Upper lobe of right lung (tissue), 1 donor: ENCODE measurements around the gene ANKRD12. TPM values are rescaled to one million over a fixed set of nuclear protein-coding genes. Genes with fewer than 3 reads are reported as not detected.

ENCODE experiments used
- ATAC-seq: fragments of 200-7000 bp; cut with Tn5 transposase; one replicate; pipeline ENCODE4 v1.9.1; 2020; ENCODE audit warnings: mild to moderate bottlenecking, moderate library complexity
- DNase-seq: peaks from one replicate; pipeline ENCODE4 v3.0.0-alpha.2; 2020
- H3K27ac ChIP-seq: fragments of 200-600 bp; one replicate; pipeline ENCODE4 v1.8.0; 2022
- H3K27me3 ChIP-seq: fragments of 200-600 bp; one replicate; pipeline ENCODE4 v1.8.0; 2022; ENCODE audit warnings: mild to moderate bottlenecking
- H3K36me3 ChIP-seq: fragments of 200-600 bp; one replicate; pipeline ENCODE4 v1.8.0; 2022
- H3K4me1 ChIP-seq: fragments of 200-600 bp; one replicate; pipeline ENCODE4 v1.8.0; 2022
- H3K4me3 ChIP-seq: fragments of 200-600 bp; one replicate; pipeline ENCODE4 v1.8.0; 2022; ENCODE audit warnings: mild to moderate bottlenecking
- H3K9me3 ChIP-seq: fragments of 200-600 bp; one replicate; pipeline ENCODE4 v1.8.0; 2022
- CTCF ChIP-seq: fragments of 200-600 bp; IDR thresholded peaks from one replicate; pipeline ENCODE4 v1.8.0; 2022; ENCODE audit warnings: antibody characterized with exemption
- intact Hi-C: fragments of 100-400 bp; cut with DNase I; formaldehyde crosslinking; loops from one replicate; pipeline ENCODE4 v1.11.0; 2022
- total RNA-seq: library from RNA; stranded (reverse); fragmentation: NEBNext Ultra II Directional; extraction: Animal tissue kit (Norgen Biotek cat#: 25700); gene quantifications from one replicate; pipeline ENCODE4 v1.2.1, GENCODE V29; 2021
- donor health status: DM: no; HTN: yes; CAD: no; lungs with severe emphysema.

Gene ANKRD12
- total RNA-seq, 1 donor from 2014 or later: 74.2 TPM

GRCh38 chr18:9244376-9244775 is 107.8 kb downstream of the ANKRD12 start:
- H3K27ac ChIP-seq: no peak overlapping the region
- DNase-seq: no peak
- intact Hi-C loops: no loop called here
- peaks cover 25% of the 10 kb centered on the region for H3K36me3 ChIP-seq
- H3K27me3 ChIP-seq: no peaks in the 10 kb centered on the region
- TF ChIP-seq CTCF: no peak
- no peaks in the 10 kb centered on the region for H3K4me1 ChIP-seq
- H3K9me3 ChIP-seq: no peaks in the 10 kb centered on the region
- ATAC-seq: no peak
- no peak overlapping the region for H3K4me3 ChIP-seq

DNA sequence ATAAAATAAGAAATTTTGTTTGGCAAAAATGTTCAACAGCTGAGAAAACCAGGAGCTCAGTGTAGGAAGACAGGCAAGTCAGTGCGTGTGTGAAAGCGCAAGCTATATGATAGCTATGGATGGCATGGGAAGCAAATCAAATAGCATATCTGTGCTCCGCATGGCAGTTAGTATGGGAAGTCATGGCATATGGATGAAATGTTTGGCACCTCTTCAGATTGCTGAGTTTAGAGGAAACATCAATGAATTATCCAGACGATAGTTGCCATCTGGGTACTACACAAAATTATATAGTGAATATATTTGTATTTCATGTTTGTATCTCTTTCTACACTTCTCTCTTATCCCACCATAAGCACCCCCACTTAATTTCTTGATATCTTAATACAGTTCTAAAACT is 112.1 kb downstream of the ANKRD12 start:
- Histone ChIP-seq H3K27ac (no peak overlapping the region), H3K4me3 (no peak overlapping the region), H3K9me3 (no peaks in the 10 kb centered on the region), H3K4me1 (no peaks in the 10 kb centered on the region), H3K27me3 (no peaks in the 10 kb centered on the region), H3K36me3 (peaks cover 13% of the 10 kb centered on the region)
- no peak for TF ChIP-seq CTCF
- DNase-seq (no peak), ATAC-seq (no peak)
- intact Hi-C loops: no loop called here

DNA sequence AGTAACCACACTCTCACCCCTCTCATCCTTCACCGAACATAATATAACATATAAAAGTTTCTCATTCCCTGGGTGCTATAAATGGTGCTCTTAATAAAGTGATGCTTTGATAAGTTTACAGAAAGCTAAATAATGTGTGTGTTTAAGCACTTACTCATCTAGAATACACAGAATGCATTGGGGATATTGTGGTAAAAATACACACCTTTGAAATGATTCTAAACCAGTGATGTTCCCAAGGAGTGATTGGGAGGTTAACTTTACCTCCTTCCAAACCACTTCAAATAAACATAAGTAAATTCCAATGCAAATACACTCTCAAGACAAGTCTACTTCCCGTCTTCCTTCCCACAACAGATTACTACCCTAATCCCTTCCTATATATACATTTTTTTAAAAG is 112.7 kb downstream of the ANKRD12 start:
- Histone ChIP-seq H3K36me3 (peaks cover 13% of the 10 kb centered on the region), H3K9me3 (no peaks in the 10 kb centered on the region), H3K27ac (no peak overlapping the region), H3K27me3 (no peaks in the 10 kb centered on the region), H3K4me1 (no peaks in the 10 kb centered on the region), H3K4me3 (no peak overlapping the region)
- ATAC-seq (no peak), DNase-seq (no peak)
- TF ChIP-seq CTCF: no peak
- intact Hi-C loops: no loop called here

GRCh38 chr18:9259173-9259572 is 122.6 kb downstream of the ANKRD12 start:
- H3K27me3 ChIP-seq: no peaks in the 10 kb centered on the region
- no peak for TF ChIP-seq CTCF
- H3K4me1 ChIP-seq: no peaks in the 10 kb centered on the region
- H3K27ac ChIP-seq: no peak overlapping the region
- ATAC-seq (no peak), DNase-seq (no peak)
- intact Hi-C loops: no loop called here
- peaks cover 15% of the 10 kb centered on the region for H3K36me3 ChIP-seq
- no peak overlapping the region for H3K4me3 ChIP-seq
- no peaks in the 10 kb centered on the region for H3K9me3 ChIP-seq

GRCh38 chr18:9260388-9261380 is 124.1 kb downstream of the ANKRD12 start:
- ATAC-seq (no peak), DNase-seq (no peak)
- peaks cover 23% of the 10 kb centered on the region for H3K36me3 ChIP-seq

More at GRCh38 chr18:9260388-9261380, 124.1 kb downstream of the ANKRD12 start:
- Histone ChIP-seq H3K27ac (no peak overlapping the region), H3K9me3 (no peaks in the 10 kb centered on the region), H3K4me1 (no peaks in the 10 kb centered on the region), H3K27me3 (no peaks in the 10 kb centered on the region), H3K4me3 (no peak overlapping the region)
- intact Hi-C loops: no loop called here
- TF ChIP-seq CTCF: no peak
